H9 (cell line): Measurements from ENCODE around the gene RLN3. TPM values are rescaled to one million over a fixed set of nuclear protein-coding genes. Genes with fewer than 3 reads are reported as not detected.

Source experiments
- DNase-seq: peaks from one replicate; pipeline ENCODE4 v3.0.0-alpha.2; 2017
- H2AFZ ChIP-seq: one replicate; pipeline ENCODE4 v1.6.1; 2013; ENCODE audit warnings: mild to moderate bottlenecking, low read length, control low read depth, moderate library complexity
- H2AK5ac ChIP-seq: 2 replicates; pipeline ENCODE4 v1.6.1; 2013; ENCODE audit warnings: low read length, control low read depth, mixed read lengths; ENCODE audit not compliant: insufficient read length
- H2BK120ac ChIP-seq: one replicate; pipeline ENCODE4 v1.6.1; 2013; ENCODE audit warnings: low read depth, mild to moderate bottlenecking, low read length, control low read depth, inconsistent platforms; ENCODE audit not compliant: poor library complexity, severe bottlenecking
- H2BK12ac ChIP-seq: 2 replicates; pipeline ENCODE4 v1.6.1; 2013; ENCODE audit warnings: low read length, control low read depth, mixed read lengths, low read depth; ENCODE audit not compliant: insufficient read length
- H2BK15ac ChIP-seq: 2 replicates; pipeline ENCODE4 v1.6.1; 2013; ENCODE audit warnings: low read depth, low read length, control low read depth
- H2BK20ac ChIP-seq: one replicate; pipeline ENCODE4 v1.6.1; 2013; ENCODE audit warnings: low read depth, mild to moderate bottlenecking, low read length, control low read depth, inconsistent platforms; ENCODE audit not compliant: poor library complexity, severe bottlenecking
- H2BK5ac ChIP-seq: 2 replicates; pipeline ENCODE4 v1.6.1; 2013; ENCODE audit warnings: low read length, control low read depth, mixed read lengths; ENCODE audit not compliant: insufficient read length
- H3K14ac ChIP-seq: 2 replicates; pipeline ENCODE4 v1.6.1; 2013; ENCODE audit warnings: low read length, control low read depth; ENCODE audit not compliant: insufficient read depth
- H3K18ac ChIP-seq: 2 replicates; pipeline ENCODE4 v1.6.1; 2013; ENCODE audit warnings: low read depth, mild to moderate bottlenecking, mixed read lengths, low read length, control low read depth; ENCODE audit not compliant: insufficient read length
- H3K23ac ChIP-seq: 2 replicates; pipeline ENCODE4 v1.6.1; 2013; ENCODE audit warnings: low read length, control low read depth, mixed read lengths, low read depth; ENCODE audit not compliant: insufficient read length
- H3K23me2 ChIP-seq: 2 replicates; pipeline ENCODE4 v1.6.1; 2013; ENCODE audit warnings: low read depth, mild to moderate bottlenecking, mixed read lengths, low read length, control low read depth; ENCODE audit not compliant: insufficient read length, poor library complexity, severe bottlenecking
- H3K27ac ChIP-seq: 2 replicates; pipeline ENCODE4 v1.5.1; 2013; ENCODE audit warnings: low read length, control low read depth, mixed read lengths, low read depth; ENCODE audit not compliant: insufficient read length
- H3K27me3 ChIP-seq: 2 replicates; pipeline ENCODE4 v1.6.1; 2013; ENCODE audit warnings: low read length, control low read depth, inconsistent platforms; ENCODE audit not compliant: insufficient read depth
- H3K4ac ChIP-seq: 2 replicates; pipeline ENCODE4 v1.6.1; 2013; ENCODE audit warnings: low read depth, mild to moderate bottlenecking, control low read depth, inconsistent platforms, low read length, moderate library complexity
- H3K4me1 ChIP-seq: 2 replicates; pipeline ENCODE4 v1.6.1; 2013; ENCODE audit warnings: low read length, control low read depth, inconsistent platforms; ENCODE audit not compliant: insufficient read depth
- H3K4me2 ChIP-seq: 2 replicates; pipeline ENCODE4 v1.6.1; 2013; ENCODE audit warnings: low read length, control low read depth, mixed read lengths; ENCODE audit not compliant: insufficient read length, insufficient read depth
- H3K56ac ChIP-seq: 2 replicates; pipeline ENCODE4 v1.6.1; 2013; ENCODE audit warnings: low read depth, mild to moderate bottlenecking, mixed read lengths, low read length, control low read depth; ENCODE audit not compliant: insufficient read length
- H3K79me1 ChIP-seq: 2 replicates; pipeline ENCODE4 v1.6.1; 2013; ENCODE audit warnings: low read depth, mild to moderate bottlenecking, moderate library complexity, low read length, control low read depth, inconsistent platforms; ENCODE audit not compliant: insufficient read depth, poor library complexity, severe bottlenecking
- H3K79me2 ChIP-seq: 2 replicates; pipeline ENCODE4 v1.6.1; 2013; ENCODE audit warnings: low read length, control low read depth, inconsistent platforms; ENCODE audit not compliant: insufficient read depth
- H3K9ac ChIP-seq: 2 replicates; pipeline ENCODE4 v1.6.1; 2013; ENCODE audit warnings: low read length, control low read depth, mixed read lengths; ENCODE audit not compliant: insufficient read length; ENCODE audit errors: extremely low read depth
- H3K9me3 ChIP-seq: one replicate; pipeline ENCODE4 v1.6.1; 2013; ENCODE audit warnings: low read depth, low read length, inconsistent platforms; ENCODE audit not compliant: control insufficient read depth
- H3T11ph ChIP-seq: one replicate; pipeline ENCODE4 v1.6.1; 2013; ENCODE audit warnings: mild to moderate bottlenecking, low read length, control low read depth, inconsistent platforms
- H4K20me1 ChIP-seq: one replicate; pipeline ENCODE4 v1.6.1; 2013; ENCODE audit not compliant: control insufficient read depth, insufficient read length, insufficient read depth
- H4K5ac ChIP-seq: 2 replicates; pipeline ENCODE4 v1.6.1; 2013; ENCODE audit warnings: low read depth, mild to moderate bottlenecking, mixed read lengths, low read length, control low read depth; ENCODE audit not compliant: insufficient read length
- H4K8ac ChIP-seq: replicated peaks from 2 replicates; pipeline ENCODE4 v1.6.1; 2013; ENCODE audit warnings: low read length, control low read depth, mixed read lengths, low read depth; ENCODE audit not compliant: insufficient read length
- H4K91ac ChIP-seq: 2 replicates; pipeline ENCODE4 v1.6.1; 2013; ENCODE audit warnings: low read depth, mild to moderate bottlenecking, moderate library complexity, mixed read lengths, low read length, control low read depth; ENCODE audit not compliant: insufficient read length
- H3K27ac Mint-ChIP-seq, 3 experiments: 2 replicates in 2 of 3; 3 replicates in 1 of 3; pipeline ENCODE4 v1.8.0; 2020 to 2021; ENCODE audit warnings: mixed read lengths in 3 of 3, mild to moderate bottlenecking in 1 of 3, moderate library complexity in 1 of 3
- H3K27me3 Mint-ChIP-seq: 2 replicates; pipeline ENCODE4 v1.8.0; 2021; ENCODE audit warnings: low read depth, mild to moderate bottlenecking, moderate library complexity, mixed read lengths
- H3K36me3 Mint-ChIP-seq, 3 experiments: 2 replicates in 2 of 3; 3 replicates in 1 of 3; pipeline ENCODE4 v1.8.0; 2020 to 2021; ENCODE audit warnings: low read depth in 3 of 3, mixed read lengths in 3 of 3; ENCODE audit not compliant: insufficient read depth in 1 of 3
- H3K4me1 Mint-ChIP-seq, 2 experiments: 2 replicates each; pipeline ENCODE4 v1.8.0; 2020; ENCODE audit warnings: mixed read lengths in 2 of 2
- H3K4me3 Mint-ChIP-seq, 2 experiments: 2 replicates in 1 of 2; 3 replicates in 1 of 2; pipeline ENCODE4 v1.8.0; 2020 to 2021; ENCODE audit warnings: mild to moderate bottlenecking in 2 of 2, mixed read lengths in 2 of 2, moderate library complexity in 1 of 2
- H3K9me3 Mint-ChIP-seq, 2 experiments: 2 replicates in 1 of 2; 3 replicates in 1 of 2; pipeline ENCODE4 v1.8.0; 2020; ENCODE audit warnings: mild to moderate bottlenecking in 2 of 2, mixed read lengths in 2 of 2, moderate library complexity in 1 of 2
- CTCF ChIP-seq: fragments of 200-600 bp; sonication (generic); conservative IDR thresholded peaks from 3 replicates; pipeline ENCODE4 v1.8.0; 2021; ENCODE audit warnings: antibody characterized with exemption, mild to moderate bottlenecking
- WGBS: extraction: QIAGEN DNeasy Blood & Tissue Kit; methylation state at CpG from one replicate; pipeline ENCODE4 v1.1.7; 2013; ENCODE audit warnings: missing lambda C conversion rate, low lambda C conversion rate, mixed read lengths; ENCODE audit not compliant: insufficient read length; ENCODE audit errors: extremely low coverage; 5-methylcytosine and 5-hydroxymethylcytosine counted together
- total RNA-seq: library from RNA; stranded (reverse); gene quantifications from 2 replicates; pipeline ENCODE4 v1.2.1, GENCODE V29; 2021

Gene RLN3
- total RNA-seq, 1 experiment from 2014 or later = not detected

GRCh38 chr19:13995017-13995728 is 32.8 kb upstream of the RLN3 start:
- Histone ChIP-seq H2BK5ac (no peak overlapping the region), H3K4me2 (no peak overlapping the region), H3K9me3 (no peaks in the 10 kb centered on the region), H3K79me2 (no peaks in the 10 kb centered on the region), H2AFZ (no peak overlapping the region), H4K5ac (no peak overlapping the region), H4K91ac (no peak overlapping the region), H3K23ac (no peak overlapping the region), H4K8ac (no peak overlapping the region), H2AK5ac (no peak overlapping the region), H3K79me1 (no peaks in the 10 kb centered on the region), H2BK20ac (no peak overlapping the region), H3K18ac (no peak overlapping the region), H3K14ac (no peak overlapping the region), H3K27ac (no peak overlapping the region), H3K4ac (no peak overlapping the region), H4K20me1 (no peaks in the 10 kb centered on the region), H3K9ac (no peak overlapping the region), H3K27me3 (no peaks in the 10 kb centered on the region), H3K23me2 (no peaks in the 10 kb centered on the region), H2BK12ac (no peak overlapping the region), H2BK15ac (no peak overlapping the region), H3K56ac (no peak overlapping the region), H3T11ph (no peak overlapping the region), H3K4me1 (no peaks in the 10 kb centered on the region), H2BK120ac (no peak overlapping the region)
- Mint-ChIP-seq H3K27ac (no peak overlapping the region; a peak in 2 of 7 replicates), H3K4me3 (no peak overlapping the region; a peak in 1 of 5 replicates), H3K36me3 (peaks cover 4 to 39% (median 22%) of the 10 kb centered on the region in 3 experiments; a peak in 5 of 7 replicates), H3K27me3 (no peaks in the 10 kb centered on the region), H3K9me3 (peaks cover 4 to 5% of the 10 kb centered on the region in 2 experiments; a peak in 2 of 5 replicates), H3K4me1 (peaks cover 0 to 1% of the 10 kb centered on the region in 2 experiments; a peak in 2 of 4 replicates)
- no CpG with 5 or more reads among the region's 13 CpGs for WGBS
- no peak for DNase-seq
- no peak for TF ChIP-seq CTCF
